Lung (tissue), 12 donors: Measurements from ENCODE around the gene FRMD8. TPM values are rescaled to one million over a fixed set of nuclear protein-coding genes. Genes with fewer than 3 reads are reported as not detected.

Source experiments
- ATAC-seq: fragments of 200-7000 bp; cut with Tn5 transposase; one replicate; pipeline ENCODE4 v1.9.1; 2020; ENCODE audit warnings: moderate number of reproducible peaks; ENCODE audit not compliant: insufficient read depth, low FRiP score
- DNase-seq, 3 donors: peaks; one replicate each; pipeline ENCODE4 v3.0.0-alpha.2; 2013 to 2017
- H3K27ac ChIP-seq, 2 donors: one replicate each; pipeline ENCODE4 v1.5.1; 2013; ENCODE audit warnings: mild to moderate bottlenecking in 2 of 2, moderate library complexity in 2 of 2, control low read depth in 1 of 2, inconsistent platforms in 1 of 2, low read depth in 1 of 2, low read length in 1 of 2
- H3K27me3 ChIP-seq, 3 donors: one replicate each; pipeline ENCODE4 v1.5.1; 2013; ENCODE audit warnings: low read length in 2 of 3; ENCODE audit not compliant: control insufficient read depth in 3 of 3, insufficient read depth in 3 of 3
- H3K36me3 ChIP-seq, 4 donors: one replicate each; pipeline ENCODE4 v1.5.1; 2013; ENCODE audit warnings: low read length in 4 of 4, mild to moderate bottlenecking in 1 of 4, moderate library complexity in 1 of 4; ENCODE audit not compliant: control insufficient read depth in 4 of 4, insufficient read depth in 4 of 4
- H3K4me1 ChIP-seq, 5 donors: one replicate each; pipeline ENCODE4 v1.5.1; 2013; ENCODE audit warnings: low read length in 5 of 5, mild to moderate bottlenecking in 2 of 5, moderate library complexity in 1 of 5; ENCODE audit not compliant: control insufficient read depth in 5 of 5, insufficient read depth in 5 of 5
- H3K4me3 ChIP-seq: one replicate; pipeline ENCODE4 v1.5.1; 2013; ENCODE audit warnings: mild to moderate bottlenecking, control low read depth, moderate library complexity
- H3K9ac ChIP-seq, 2 donors: one replicate each; pipeline ENCODE4 v1.5.1; 2013; ENCODE audit warnings: low read length in 2 of 2, control low read depth in 1 of 2; ENCODE audit not compliant: insufficient read depth in 1 of 2
- H3K9me3 ChIP-seq, 4 donors: one replicate each; pipeline ENCODE4 v1.5.1; 2013; ENCODE audit warnings: low read length in 3 of 4, mild to moderate bottlenecking in 1 of 4, moderate library complexity in 1 of 4; ENCODE audit not compliant: control insufficient read depth in 4 of 4, insufficient read depth in 3 of 4
- CTCF ChIP-seq: IDR thresholded peaks from 2 replicates; pipeline ENCODE4 v1.5.1; 2012; ENCODE audit warnings: mild to moderate bottlenecking; ENCODE audit errors: control extremely low read depth, extremely low read depth
- WGBS, 2 donors: extraction: QIAGEN DNeasy Blood & Tissue Kit; methylation state at CpG; one replicate each; pipeline ENCODE4 v1.1.7; 2013; 5-methylcytosine and 5-hydroxymethylcytosine counted together
- polyA plus RNA-seq, 2 donors: library from polyadenylated mRNA; stranded (reverse); fragments of 200-250 nt; gene quantifications; one replicate each; pipeline ENCODE4 v1.2.1, GENCODE V29; 2013
- total RNA-seq, 2 donors: library from RNA; depleted of rRNA in 1 of 2; stranded (reverse); fragments of >200 nt in 1 of 2; gene quantifications; one replicate each; pipeline ENCODE4 v1.2.1, GENCODE V29; 2014 to 2021
- donor health status: control.
- donor health status: control.
- donor health status: Bipolar disorder and iron deficiency.
- donor health status: healthy.
- donor health status: DM: yes; HTN: yes; CAD: no.

The FRMD8 gene
- total and polyA plus RNA-seq, 4 donors, result 15.8 to 39.9 (median 22.1) TPM

DNA sequence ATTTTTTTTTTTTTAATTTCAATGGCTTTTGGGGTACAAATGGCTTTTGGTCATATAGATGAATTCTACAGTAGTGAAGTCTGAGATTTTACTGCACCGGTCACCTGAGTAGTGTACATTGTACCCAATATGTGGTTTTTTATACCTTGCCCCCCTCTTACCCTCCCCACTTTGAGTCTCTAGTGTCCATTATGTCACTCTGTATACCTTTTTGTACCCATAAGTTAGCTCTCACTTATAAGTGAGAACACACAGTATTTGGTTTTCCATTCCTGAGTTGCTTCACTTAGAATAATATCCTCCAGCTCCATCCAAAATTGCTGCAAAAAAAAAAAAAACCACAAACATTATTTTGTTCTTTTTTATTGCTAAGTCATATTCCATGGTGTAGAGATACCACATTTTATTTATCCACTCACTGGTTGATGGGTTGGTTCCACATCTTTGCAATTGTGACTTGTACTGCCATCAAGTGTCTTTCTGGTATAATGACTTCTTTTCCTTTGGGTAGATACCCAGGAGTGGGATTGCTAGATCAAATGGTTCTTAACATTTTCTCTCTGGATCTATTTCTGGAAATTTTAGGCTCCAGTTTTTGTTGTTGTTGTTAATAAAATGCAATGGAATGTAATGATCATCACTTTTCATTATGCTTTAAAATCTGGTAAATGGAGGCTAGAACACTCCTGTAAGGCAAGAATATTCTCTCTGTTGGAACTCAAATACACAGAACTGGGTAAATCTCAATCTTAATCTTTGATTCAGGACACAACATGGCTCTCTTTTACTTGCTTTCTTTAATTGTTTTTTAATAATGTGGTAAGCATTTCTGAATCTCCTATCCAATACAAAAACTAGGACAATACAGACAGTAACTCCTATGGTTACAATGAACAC is 46.5 kb downstream of the FRMD8 start:
- peak; percentile 13 for TF ChIP-seq CTCF
- Histone ChIP-seq H3K9me3 (no peaks in the 10 kb centered on the region), H3K36me3 (peaks cover 9 to 23% (median 14%) of the 10 kb centered on the region in 4 donors), H3K4me1 (peaks cover 2 to 15% (median 12%) of the 10 kb centered on the region in 5 donors), H3K4me3 (no peak overlapping the region), H3K9ac (no peak overlapping the region), H3K27ac (no peak overlapping the region), H3K27me3 (no peaks in the 10 kb centered on the region)
- 85 to 100% methylated on average over 1 of the region's 1 CpG for WGBS, 2 donors
- peak in 2 of 3 donors; percentile 22 to 48 for DNase-seq
- no peak for ATAC-seq

DNA sequence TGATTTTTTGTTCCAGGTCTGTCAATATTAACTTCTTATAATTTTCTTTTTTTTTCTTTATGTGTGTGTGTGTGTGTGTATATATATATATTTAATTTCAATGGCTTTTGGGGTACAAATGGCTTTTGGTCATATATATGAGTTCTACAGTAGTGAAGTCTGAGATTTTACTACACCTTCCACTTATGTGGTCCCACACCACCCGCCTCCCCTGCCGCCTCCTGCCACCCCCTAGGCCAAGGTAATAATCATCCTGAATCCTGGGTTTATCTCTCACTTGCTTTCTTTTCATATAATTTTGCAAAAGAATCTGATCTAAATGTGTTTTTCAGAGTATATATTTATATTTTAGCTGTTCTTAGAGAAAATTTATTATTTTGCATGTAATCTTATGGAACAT is 47.2 kb downstream of the FRMD8 start:
- DNase-seq, result no peak
- 94 to 98% methylated on average over 2 of the region's 2 CpGs for WGBS, 2 donors
- H3K27me3 ChIP-seq, result no peaks in the 10 kb centered on the region
- no peak overlapping the region for H3K9ac ChIP-seq
- peaks cover 2 to 15% (median 11%) of the 10 kb centered on the region in 5 donors for H3K4me1 ChIP-seq
- no peak for TF ChIP-seq CTCF
- no peak for ATAC-seq
- peaks cover 9 to 24% (median 14%) of the 10 kb centered on the region in 4 donors for H3K36me3 ChIP-seq
- H3K9me3 ChIP-seq, result no peaks in the 10 kb centered on the region
- no peak overlapping the region for H3K27ac ChIP-seq
- H3K4me3 ChIP-seq, result no peak overlapping the region

DNA sequence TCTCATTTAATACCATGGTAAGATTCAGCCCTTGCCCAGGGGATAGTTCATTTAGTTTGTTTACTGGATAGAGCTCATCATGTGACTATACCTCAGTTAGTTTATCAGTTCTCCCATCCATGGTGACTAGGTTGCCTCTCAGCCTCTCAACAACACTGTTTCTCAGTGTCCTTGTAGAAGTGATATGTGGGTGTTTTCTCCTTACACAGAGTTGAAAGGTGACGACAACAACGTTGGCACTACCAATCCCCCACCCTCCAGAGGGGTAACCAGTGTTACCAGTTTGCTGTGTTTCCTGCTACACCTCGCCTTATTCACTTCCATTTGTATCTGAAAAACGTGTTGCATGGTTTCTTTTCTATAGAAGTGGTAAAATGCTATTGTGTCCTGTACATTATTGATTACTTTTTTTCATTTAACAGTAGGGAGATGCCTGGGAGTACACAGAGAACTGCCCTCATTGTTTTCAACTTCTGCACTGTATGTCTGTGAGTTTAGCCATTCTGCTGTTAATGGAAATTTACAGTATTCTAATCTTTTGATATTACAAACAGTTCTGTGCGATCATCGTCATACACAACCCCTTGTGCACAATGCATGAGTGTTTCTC is 47.7 kb downstream of the FRMD8 start:
- ATAC-seq, result no peak
- no peak for DNase-seq
- Histone ChIP-seq H3K27me3 (no peaks in the 10 kb centered on the region), H3K36me3 (peaks cover 9 to 26% (median 15%) of the 10 kb centered on the region in 4 donors), H3K4me3 (no peak overlapping the region), H3K9ac (no peak overlapping the region), H3K9me3 (no peaks in the 10 kb centered on the region), H3K27ac (peak overlapping the region; percentile 41 to 61), H3K4me1 (peaks cover 2 to 15% (median 11%) of the 10 kb centered on the region in 5 donors)
- no peak for TF ChIP-seq CTCF
- 66 to 78% methylated on average over 6 of the region's 6 CpGs for WGBS, 2 donors
